Fibroblast of skin of back (primary cell): Measurements from ENCODE around the gene RAI1.

Source experiments
- DNase-seq: peaks from one replicate; pipeline ENCODE4 v3.0.0-alpha.2; 2013

Gene RAI1

DNA sequence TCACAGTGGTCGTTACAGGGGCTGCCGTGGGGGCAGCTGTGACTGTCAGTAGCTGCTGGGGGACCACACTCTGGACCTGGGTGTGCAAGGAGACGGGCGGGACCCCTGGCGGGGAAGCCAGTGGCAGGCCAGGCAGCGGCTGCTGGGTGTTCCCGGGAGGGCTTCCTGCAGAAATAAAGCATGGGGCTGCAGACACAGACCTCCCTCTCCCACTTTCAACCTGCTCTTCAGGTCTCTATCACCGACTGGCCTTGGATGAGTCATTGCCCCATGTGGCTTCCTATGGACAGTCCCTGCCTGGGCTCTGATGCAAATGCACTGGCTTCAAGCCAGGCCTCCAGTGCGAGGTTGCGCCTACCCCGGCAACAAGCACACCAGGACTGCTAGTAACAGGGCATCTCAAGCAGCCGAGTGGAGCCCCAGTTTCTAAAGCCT is 138.3 kb downstream of the RAI1 start:
- DNase-seq = peak; percentile 80

DNA sequence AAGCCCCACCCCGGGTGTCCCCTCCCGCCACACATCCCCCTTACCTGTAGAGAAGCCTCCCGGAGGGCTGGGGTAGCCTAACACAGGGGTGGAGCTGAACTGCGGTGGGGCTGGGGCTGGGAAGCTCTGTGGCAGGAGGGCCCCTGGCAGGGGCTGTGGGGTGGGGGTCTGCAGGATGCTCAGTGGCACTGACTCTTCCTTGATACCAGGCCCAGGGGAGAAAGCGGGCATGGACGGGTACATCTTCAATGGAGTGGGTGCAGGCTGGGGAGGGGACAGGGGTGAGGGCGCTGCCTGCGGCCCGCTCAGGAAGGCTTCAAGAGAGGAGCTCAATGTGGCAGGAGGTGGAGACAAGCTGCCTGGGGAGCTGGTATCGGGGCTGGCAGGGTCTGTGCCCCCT is 138.8 kb downstream of the RAI1 start:
- no peak for DNase-seq

GRCh38 chr17:17820463-17821158 is 139.4 kb downstream of the RAI1 start:
- no peak for DNase-seq

- no peak for DNase-seq
These were observed 140.9 kb downstream of the RAI1 start for GRCh38 chr17:17822189-17822588.

GRCh38 chr17:17822616-17823015 is 141.4 kb downstream of the RAI1 start:
- DNase-seq = no peak

DNA sequence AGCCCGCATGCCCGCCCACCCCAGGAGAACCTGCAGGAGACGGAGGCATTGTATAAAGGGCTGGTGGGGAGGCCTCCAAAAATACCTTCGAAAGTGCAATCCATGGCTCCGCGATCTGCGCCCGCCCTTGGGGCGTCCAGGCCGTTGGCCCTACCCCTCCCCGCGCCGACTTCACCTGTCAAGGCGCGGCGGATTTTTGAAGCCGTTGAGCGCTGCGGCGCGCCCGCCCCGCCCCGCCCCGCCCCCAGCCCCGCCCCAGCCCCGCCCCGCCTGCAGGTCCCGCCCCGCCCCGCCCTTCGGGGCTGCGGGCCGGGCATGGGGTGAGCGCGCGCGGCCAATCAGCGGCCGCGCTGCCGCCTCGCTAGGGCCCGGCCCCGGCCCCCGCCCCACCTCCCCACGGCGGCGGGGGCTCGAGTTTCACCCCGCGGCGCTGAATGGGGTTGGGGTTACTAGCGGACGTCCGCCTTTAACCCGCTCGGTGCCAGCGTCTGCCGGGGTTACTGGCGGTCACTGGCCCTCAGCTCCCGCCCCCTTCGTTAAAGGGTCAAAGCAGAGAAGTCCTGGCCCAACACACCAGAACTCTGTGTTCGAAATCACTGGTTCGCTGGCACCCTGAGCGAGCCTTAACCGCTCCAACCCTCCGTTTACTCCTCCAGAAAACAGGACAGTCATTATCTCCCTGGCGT is 142.3 kb downstream of the RAI1 start:
- peak; percentile 84 for DNase-seq

GRCh38 chr17:17824119-17824782 is 143.0 kb downstream of the RAI1 start:
- DNase-seq = no peak

GRCh38 chr17:17824783-17825614 is 143.7 kb downstream of the RAI1 start:
- no peak for DNase-seq

DNA sequence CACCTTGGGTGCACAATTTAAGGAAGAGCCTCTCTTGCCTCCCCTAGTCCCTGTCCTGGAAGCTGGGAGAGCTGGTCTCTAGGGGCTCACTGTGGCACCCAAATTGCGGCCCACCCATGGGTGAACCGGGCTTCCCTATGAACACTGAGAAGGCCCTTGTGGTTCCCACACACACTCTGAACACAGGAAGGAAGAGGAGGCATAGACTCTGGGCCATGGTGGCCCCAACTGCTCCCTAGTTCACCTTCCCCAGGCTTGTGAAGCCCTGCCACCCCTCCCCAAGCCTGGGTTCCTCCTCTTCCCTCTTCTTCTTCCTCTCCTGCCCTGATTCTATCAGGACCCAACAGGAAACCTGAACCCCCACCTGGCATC is 145.1 kb downstream of the RAI1 start:
- DNase-seq = no peak

DNA sequence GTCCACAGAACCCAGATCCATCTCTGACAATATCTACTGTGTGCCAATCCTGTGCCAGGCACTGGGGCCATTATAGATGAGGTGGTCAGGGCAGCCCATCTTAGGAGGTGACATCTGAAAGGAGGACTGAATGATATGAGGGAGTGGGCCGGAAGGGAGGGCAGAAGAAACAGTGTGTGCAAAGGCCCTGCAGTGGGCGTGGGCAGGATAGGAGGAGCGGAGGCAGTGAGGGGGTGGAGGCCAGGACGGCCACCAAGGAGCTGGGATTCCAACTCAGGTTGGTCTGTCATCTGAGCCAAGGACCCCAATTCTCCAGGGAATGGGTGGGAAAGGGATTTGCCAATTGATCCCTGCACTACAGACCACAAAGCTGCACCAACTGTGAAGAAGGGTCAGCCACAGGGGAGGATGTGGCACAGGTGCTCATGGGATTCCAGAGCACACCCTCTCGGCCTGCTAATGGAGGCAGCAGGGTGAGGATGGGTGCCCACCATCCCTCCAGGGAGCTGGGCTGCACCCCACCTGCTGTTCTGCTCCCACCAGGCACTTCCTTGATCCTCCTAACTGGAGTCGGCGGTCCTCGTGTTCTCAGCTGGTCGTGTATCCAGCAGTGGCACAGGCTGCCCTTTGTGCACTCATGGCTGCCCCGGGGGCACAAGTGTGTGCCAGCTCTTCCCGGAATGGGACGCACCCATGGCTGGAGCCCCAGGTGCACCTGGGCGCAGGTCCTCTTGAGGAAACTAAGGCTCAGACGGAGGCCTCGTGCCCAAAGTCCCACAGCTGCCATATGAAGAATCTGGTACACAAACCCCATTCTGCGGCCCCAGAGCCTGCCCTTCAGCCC is 145.9 kb downstream of the RAI1 start:
- no peak for DNase-seq

GRCh38 chr17:17827826-17828621 is 146.8 kb downstream of the RAI1 start:
- DNase-seq = no peak

GRCh38 chr17:17830269-17830567 is 149.0 kb downstream of the RAI1 start:
- DNase-seq = no peak

DNA sequence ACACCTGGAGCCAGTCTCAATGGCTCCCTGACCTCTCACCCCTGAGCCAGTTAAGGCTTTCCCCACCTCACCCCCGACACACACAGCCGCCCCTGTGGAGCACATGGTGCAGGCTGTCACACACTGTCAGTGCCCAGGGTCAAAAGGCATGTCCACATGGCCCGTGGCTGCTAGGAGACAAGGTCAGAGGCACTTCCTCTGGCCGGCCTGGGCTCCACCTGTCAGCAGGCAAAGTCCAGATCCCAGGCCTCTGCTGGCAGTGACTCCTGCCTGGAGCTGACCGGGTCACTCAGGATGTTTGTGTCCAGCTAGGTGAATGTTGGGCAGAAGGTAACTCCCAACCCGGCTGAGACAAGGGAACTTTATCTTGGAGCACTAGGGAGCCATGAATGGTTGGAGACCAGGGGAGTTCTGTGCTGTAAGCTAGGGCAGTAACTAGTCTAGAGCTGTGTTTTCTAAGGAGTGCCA is 149.5 kb downstream of the RAI1 start:
- DNase-seq = no peak

DNA sequence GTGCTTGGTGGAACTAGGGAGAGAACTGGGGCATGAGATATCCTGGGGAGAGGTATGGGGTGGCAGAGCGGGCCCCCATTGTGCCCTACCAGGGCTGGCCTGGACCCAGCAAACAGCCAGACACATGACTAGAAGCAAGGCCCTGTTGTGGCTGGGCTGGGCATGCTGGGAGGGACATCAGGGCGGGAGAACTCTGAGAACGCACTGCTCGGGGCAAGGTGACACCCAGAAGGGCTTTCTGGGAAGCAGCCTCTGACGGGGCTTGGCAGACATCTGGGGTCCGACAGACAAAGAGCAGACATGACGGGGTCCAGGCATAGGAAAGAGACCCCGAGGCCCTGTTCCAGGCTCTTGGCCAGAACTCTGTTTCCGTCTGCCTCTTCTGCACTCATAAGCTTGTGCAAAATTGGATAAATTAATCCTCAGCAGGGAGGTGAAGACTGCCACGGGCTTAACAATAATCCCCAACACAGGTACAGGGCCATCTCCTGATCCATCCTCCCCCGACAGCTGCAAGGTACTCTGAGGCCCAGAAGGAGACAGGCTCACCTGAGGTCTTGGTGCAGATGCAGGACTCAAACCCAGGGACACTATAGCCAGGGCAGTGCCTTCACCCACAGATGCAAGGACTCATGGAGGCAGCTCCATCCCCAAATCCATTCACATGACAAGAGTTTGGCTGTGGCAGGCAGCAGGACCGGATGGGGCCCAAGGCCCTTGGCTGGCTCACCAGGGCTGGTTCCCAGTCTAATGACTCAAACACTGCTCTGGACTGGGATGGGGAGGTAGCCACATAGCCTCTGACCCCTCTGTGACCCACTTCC is 150.2 kb downstream of the RAI1 start:
- no peak for DNase-seq

GRCh38 chr17:17832032-17832363 is 150.7 kb downstream of the RAI1 start:
- no peak for DNase-seq

DNA sequence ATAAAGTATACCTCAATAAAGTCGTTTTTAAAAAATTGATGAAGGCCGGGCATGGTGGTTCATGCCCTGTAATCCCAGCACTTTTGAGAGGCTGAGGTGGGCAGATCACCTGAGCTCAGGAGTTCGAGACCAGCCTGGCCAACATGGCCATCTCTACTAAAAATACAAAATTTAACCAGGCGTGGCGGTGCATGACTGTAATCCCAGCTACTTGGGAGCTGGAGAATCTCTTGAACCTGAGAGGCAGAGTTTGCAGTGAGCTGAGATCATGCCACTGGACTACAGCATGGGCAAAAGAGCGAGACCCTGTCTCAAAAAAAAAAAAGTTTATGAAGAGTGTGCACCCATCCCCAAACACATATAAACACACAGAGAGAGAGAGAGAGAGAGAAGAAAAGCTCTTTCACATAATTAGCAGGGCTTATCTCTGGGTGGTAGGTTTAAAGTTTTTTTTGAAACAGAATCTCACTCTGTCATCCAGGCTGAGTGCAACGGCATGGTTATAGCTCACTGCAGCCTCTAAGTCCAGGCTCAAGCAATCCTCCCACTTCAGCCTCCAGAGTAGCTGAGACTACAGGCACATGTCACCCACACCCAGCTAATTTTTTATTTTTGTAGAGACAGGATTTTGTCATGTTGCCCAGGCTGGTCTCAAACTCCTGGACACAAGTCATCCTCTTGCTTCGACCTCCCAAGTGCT is 152.6 kb downstream of the RAI1 start:
- no peak for DNase-seq

- DNase-seq = no peak
These were observed 153.7 kb downstream of the RAI1 start for GRCh38 chr17:17834974-17835373.

DNA sequence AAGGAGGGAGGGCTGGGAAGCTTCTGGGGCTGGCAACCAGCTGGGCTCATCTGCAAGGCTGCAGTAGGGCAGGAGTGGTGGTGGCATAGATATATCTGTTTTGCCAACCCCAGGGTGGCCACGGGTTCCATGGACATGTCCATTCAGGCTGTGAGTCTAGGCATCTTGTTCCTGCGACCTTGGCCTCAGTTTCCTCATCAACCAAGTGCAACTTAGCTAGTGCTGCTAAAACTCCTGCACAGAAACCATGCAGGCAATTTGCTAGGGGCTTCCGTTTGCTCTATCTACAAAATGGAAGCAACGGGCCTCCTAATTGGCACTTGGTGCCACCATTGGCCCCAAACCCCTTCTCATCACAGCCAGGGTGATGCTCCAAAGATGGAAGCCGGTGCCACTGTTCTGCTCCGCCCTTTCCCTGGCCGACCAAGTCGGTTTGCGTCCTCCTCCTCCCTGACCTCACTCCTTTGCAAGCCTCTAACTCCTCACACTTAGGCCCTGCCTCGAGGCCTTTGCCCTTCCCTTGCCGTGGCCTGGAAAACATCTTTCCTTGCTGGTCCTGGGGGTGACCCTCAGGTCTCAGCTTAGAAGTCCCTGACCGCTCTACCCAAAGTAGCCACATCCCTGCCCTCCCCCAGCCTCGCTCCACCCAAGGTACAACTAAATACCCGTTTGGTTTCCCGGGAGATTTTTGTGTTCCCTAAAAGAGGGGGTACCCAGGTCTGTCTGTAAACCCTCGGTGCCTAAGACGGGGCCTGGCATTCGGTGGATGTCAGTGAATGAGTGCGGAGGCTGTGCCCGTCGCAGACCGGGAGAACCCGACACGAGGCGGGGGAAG is 154.4 kb downstream of the RAI1 start:
- DNase-seq = no peak
